ENCODE measurements around the gene RTN4R. TPM values are rescaled to one million over a fixed set of nuclear protein-coding genes. Genes with fewer than 3 reads are reported as not detected.
"Not testable (repeated sequence)": the region's sequence is repeated elsewhere in the genome, so short reads cannot be mapped to it uniquely, and the experiment has no call there.

Gene RTN4R
- total and polyA plus RNA-seq, 7 donors, result 0.36 to 4.3 (median 0.83) TPM; not detected in 2

GRCh38 chr22:20282901-20283673 lies 15.0 kb upstream of the RTN4R start:
- Histone ChIP-seq H3K27ac (no peak overlapping the region), H3K4me1 (no peaks in the 10 kb centered on the region), H3K4me3 (no peak overlapping the region), H3K9me3 (no peaks in the 10 kb centered on the region), H3K27me3 (no peaks in the 10 kb centered on the region), H3K36me3 (no peaks in the 10 kb centered on the region)
- TF ChIP-seq POLR2A (IDR thresholded peaks at IDR 0.05) (no peak), POLR2AphosphoS5 (IDR thresholded peaks at IDR 0.05) (no peak), CTCF (IDR thresholded peaks at IDR 0.05) (no peak), EP300 (IDR thresholded peaks at IDR 0.05) (no peak)
- intact Hi-C loops (cut with DNase I), result no loop called here
- DNase-seq, result no peak
- WGBS, 2 donors, result 63 to 84% methylated on average over 15 of the region's 15 CpGs

DNA sequence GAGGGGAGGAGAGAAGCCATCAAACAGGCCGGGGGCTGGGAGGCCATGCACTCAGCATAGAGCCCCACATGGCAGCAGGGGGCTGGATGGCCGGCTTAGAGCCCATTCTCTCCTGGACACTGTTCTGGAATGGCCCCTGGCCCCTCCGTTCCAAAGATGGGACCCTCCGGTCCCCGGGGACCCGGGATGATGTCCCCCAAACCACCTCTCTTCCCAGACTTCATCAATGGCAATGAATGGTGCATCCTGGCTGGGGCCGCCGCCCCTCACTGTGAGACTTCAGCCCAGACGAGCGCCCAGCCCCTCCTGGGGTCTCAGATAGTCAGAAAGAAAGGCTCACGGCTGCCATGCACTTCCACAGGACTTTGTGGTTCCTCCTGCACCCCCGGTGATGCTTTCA lies 13.8 kb upstream of the RTN4R start:
- Histone ChIP-seq H3K9me3 (no peaks in the 10 kb centered on the region), H3K36me3 (no peaks in the 10 kb centered on the region), H3K4me1 (no peaks in the 10 kb centered on the region), H3K4me3 (no peak overlapping the region), H3K27ac (no peak overlapping the region), H3K27me3 (no peaks in the 10 kb centered on the region)
- 70 to 86% methylated on average over 12 of the region's 12 CpGs for WGBS, 2 donors
- TF ChIP-seq EP300 (IDR thresholded peaks at IDR 0.05) (no peak), POLR2A (IDR thresholded peaks at IDR 0.05) (no peak)
- intact Hi-C loops (cut with DNase I), result no loop called here
- DNase-seq, result no peak

GRCh38 chr22:20281473-20281872 lies 13.4 kb upstream of the RTN4R start:
- H3K36me3 ChIP-seq; H3K9me3 ChIP-seq; intact Hi-C loops (cut with DNase I); H3K4me3 ChIP-seq; H3K4me1 ChIP-seq; H3K27me3 ChIP-seq; DNase-seq; H3K27ac ChIP-seq: not testable (repeated sequence)
- 71 to 77% methylated on average over 9 of the region's 9 CpGs for WGBS, 2 donors

GRCh38 chr22:20280866-20281265 lies 12.7 kb upstream of the RTN4R start:
- TF ChIP-seq EP300 (IDR thresholded peaks at IDR 0.05), result no peak
- no peak overlapping the region for H3K27ac ChIP-seq
- no peak for DNase-seq
- no peaks in the 10 kb centered on the region for H3K27me3 ChIP-seq
- H3K36me3 ChIP-seq, result no peaks in the 10 kb centered on the region
- H3K9me3 ChIP-seq, result no peaks in the 10 kb centered on the region
- no peak overlapping the region for H3K4me3 ChIP-seq
- no peaks in the 10 kb centered on the region for H3K4me1 ChIP-seq
- intact Hi-C loops (cut with DNase I), result no loop called here
- WGBS, 2 donors, result 61 to 85% methylated on average over 12 of the region's 12 CpGs

GRCh38 chr22:20280163-20280562 lies 12.0 kb upstream of the RTN4R start:
- DNase-seq; intact Hi-C loops (cut with DNase I); H3K4me3 ChIP-seq; H3K27me3 ChIP-seq; H3K27ac ChIP-seq; H3K36me3 ChIP-seq; H3K4me1 ChIP-seq; H3K9me3 ChIP-seq: not testable (repeated sequence)
- WGBS, 2 donors, result 50 to 88% methylated on average over 17 of the region's 21 CpGs

- no peak for TF ChIP-seq CTCF (IDR thresholded peaks at IDR 0.05)
- TF ChIP-seq POLR2AphosphoS5 (IDR thresholded peaks at IDR 0.05), result no peak
- no peak for TF ChIP-seq EP300 (IDR thresholded peaks at IDR 0.05)
- no peak for TF ChIP-seq POLR2A (IDR thresholded peaks at IDR 0.05)
- Histone ChIP-seq H3K36me3 (no peaks in the 10 kb centered on the region), H3K27ac (no peak overlapping the region), H3K27me3 (no peaks in the 10 kb centered on the region), H3K9me3 (no peaks in the 10 kb centered on the region), H3K4me1 (no peaks in the 10 kb centered on the region), H3K4me3 (no peak overlapping the region)
- intact Hi-C loops (cut with DNase I), result no loop called here
- DNase-seq, result no peak
- WGBS, 2 donors, result 68 to 69% methylated on average over 15 of the region's 15 CpGs
Observed at GRCh38 chr22:20279662-20280134, 11.6 kb upstream of the RTN4R start.

DNA sequence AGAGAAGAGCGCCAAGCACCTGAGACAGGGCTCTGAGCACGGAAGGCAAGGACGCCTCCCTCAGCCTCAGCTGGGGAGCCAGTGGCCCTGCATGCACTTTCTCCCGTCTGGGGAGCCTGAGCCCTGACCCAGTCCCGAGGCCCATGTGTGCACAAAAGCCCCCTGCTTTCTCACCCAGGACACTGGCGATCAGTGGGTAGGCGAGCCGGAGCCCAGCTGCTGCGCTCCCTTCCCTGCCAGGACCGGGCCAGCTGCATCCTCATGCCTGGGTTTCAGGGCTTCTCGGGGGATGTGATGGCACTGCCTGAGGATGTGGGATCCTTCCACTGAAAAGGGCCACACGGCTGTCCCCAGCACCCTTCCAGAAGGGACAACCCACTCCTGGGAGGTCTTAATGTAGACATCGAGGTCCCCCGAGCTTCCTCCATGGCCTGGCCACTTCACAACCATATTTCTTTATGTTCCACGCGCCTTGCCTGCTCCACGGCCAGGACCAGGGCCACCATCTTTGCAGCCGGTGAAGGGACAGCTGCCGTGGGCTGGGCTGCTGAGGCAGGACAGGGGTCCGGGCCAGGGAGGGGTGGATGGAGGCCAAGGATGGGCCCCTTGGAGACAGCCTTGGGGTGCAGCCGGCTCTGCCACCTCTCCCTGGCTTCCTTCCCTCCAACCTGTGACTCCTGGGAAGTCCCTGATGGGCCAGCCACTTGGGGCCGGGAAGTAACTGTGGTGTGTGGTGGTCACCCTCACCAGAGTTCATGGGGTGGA lies 10.8 kb upstream of the RTN4R start:
- H3K9me3 ChIP-seq; H3K4me1 ChIP-seq; H3K36me3 ChIP-seq; H3K27me3 ChIP-seq; H3K27ac ChIP-seq; H3K4me3 ChIP-seq; intact Hi-C loops (cut with DNase I); DNase-seq: not testable (repeated sequence)
- 74 to 87% methylated on average over 22 of the region's 22 CpGs for WGBS, 2 donors

DNA sequence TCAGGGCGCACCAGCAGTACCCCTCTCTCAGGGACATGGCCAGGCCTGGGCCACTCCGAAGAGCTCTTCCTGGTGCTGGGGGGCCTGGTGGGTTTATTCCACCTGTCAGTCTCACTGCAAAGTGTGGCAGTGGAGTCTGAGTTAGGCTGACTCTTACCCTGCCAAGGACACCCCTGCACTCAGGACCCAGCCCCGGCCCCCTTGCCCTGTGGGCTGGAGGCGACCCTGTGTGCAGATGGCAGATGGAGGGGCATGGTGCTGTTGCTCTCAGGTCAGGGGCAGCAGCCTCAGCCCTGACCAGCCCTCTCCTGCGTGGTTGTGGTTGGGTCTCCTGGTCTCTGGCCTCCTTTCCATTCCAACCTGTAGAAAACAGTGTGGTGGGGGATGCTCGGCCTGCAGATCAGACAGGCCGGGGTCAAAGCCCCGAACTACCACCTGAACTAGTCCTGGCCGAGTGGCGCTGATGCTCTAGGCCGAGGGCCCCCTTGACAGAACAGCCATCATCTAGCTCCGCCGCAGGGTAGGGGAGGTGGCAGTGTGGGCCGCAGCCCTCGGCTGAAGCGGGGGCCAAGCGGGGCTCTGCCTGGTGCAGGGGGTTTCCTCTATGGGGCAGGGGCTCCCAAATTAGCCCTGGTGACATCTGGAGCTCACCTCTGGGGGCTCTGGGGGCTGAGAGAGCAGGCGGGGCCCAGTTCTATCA lies 10.0 kb upstream of the RTN4R start:
- DNase-seq; H3K9me3 ChIP-seq; H3K27me3 ChIP-seq; H3K27ac ChIP-seq; H3K36me3 ChIP-seq; H3K4me3 ChIP-seq; H3K4me1 ChIP-seq; intact Hi-C loops (cut with DNase I): not testable (repeated sequence)
- WGBS, 2 donors, result 77 to 87% methylated on average over 17 of the region's 18 CpGs
